Measurements from ENCODE around the gene SELENOT. TPM values are rescaled to one million over a fixed set of nuclear protein-coding genes. Genes with fewer than 3 reads are reported as not detected.

Gene SELENOT
- total and polyA plus RNA-seq, 7 donors, result 52.9 to 126 (median 80.4) TPM

GRCh38 chr3:150662410-150663200, 59.5 kb downstream of the SELENOT start:
- 65 to 72% methylated on average over 7 of the region's 7 CpGs for WGBS, 2 donors
- intact Hi-C loops (cut with DNase I), result no loop called here
- Histone ChIP-seq H3K27ac (no peak overlapping the region), H3K4me1 (no peaks in the 10 kb centered on the region), H3K9me3 (no peaks in the 10 kb centered on the region), H3K4me3 (no peak overlapping the region), H3K36me3 (no peaks in the 10 kb centered on the region), H3K27me3 (no peaks in the 10 kb centered on the region)
- TF ChIP-seq POLR2AphosphoS5 (IDR thresholded peaks at IDR 0.05), result no peak
- no peak for TF ChIP-seq CTCF (IDR thresholded peaks at IDR 0.05)
- DNase-seq, result no peak

GRCh38 chr3:150663461-150663860, 60.3 kb downstream of the SELENOT start:
- Histone ChIP-seq H3K9me3 (no peaks in the 10 kb centered on the region), H3K36me3 (no peaks in the 10 kb centered on the region), H3K4me1 (no peaks in the 10 kb centered on the region), H3K27ac (no peak overlapping the region), H3K4me3 (no peak overlapping the region), H3K27me3 (no peaks in the 10 kb centered on the region)
- WGBS, 2 donors, result 90 to 92% methylated on average over 8 of the region's 8 CpGs
- intact Hi-C loops (cut with DNase I), result no loop called here
- no peak for TF ChIP-seq EP300 (IDR thresholded peaks at IDR 0.05)
- TF ChIP-seq CTCF (IDR thresholded peaks at IDR 0.05), result no peak
- TF ChIP-seq POLR2AphosphoS5 (IDR thresholded peaks at IDR 0.05), result no peak
- no peak for TF ChIP-seq POLR2A (IDR thresholded peaks at IDR 0.05)
- DNase-seq, result no peak

GRCh38 chr3:150666167-150666566, 63.0 kb downstream of the SELENOT start:
- no peaks in the 10 kb centered on the region for H3K36me3 ChIP-seq
- H3K9me3 ChIP-seq, result no peaks in the 10 kb centered on the region
- TF ChIP-seq POLR2AphosphoS5 (IDR thresholded peaks at IDR 0.05), result no peak
- no peak for TF ChIP-seq EP300 (IDR thresholded peaks at IDR 0.05)
- no peak for TF ChIP-seq POLR2A (IDR thresholded peaks at IDR 0.05)
- no peak for TF ChIP-seq CTCF (IDR thresholded peaks at IDR 0.05)
- no peaks in the 10 kb centered on the region for H3K27me3 ChIP-seq
- intact Hi-C loops (cut with DNase I), result no loop called here
- no peak overlapping the region for H3K4me3 ChIP-seq
- 65 to 71% methylated on average over 5 of the region's 5 CpGs for WGBS, 2 donors
- no peak overlapping the region for H3K27ac ChIP-seq
- DNase-seq, result no peak
- no peaks in the 10 kb centered on the region for H3K4me1 ChIP-seq

- intact Hi-C loops (cut with DNase I), result no loop called here
- Histone ChIP-seq H3K36me3 (no peaks in the 10 kb centered on the region), H3K27ac (no peak overlapping the region), H3K27me3 (no peaks in the 10 kb centered on the region), H3K4me3 (no peak overlapping the region), H3K4me1 (no peaks in the 10 kb centered on the region), H3K9me3 (peaks cover 0 to 5% (median 2%) of the 10 kb centered on the region in 4 donors)
- 71 to 90% methylated on average over 3 of the region's 3 CpGs for WGBS, 2 donors
- no peak for TF ChIP-seq POLR2AphosphoS5 (IDR thresholded peaks at IDR 0.05)
- no peak for TF ChIP-seq CTCF (IDR thresholded peaks at IDR 0.05)
- TF ChIP-seq POLR2A (IDR thresholded peaks at IDR 0.05), result no peak
- TF ChIP-seq EP300 (IDR thresholded peaks at IDR 0.05), result no peak
- no peak for DNase-seq
Measured at GRCh38 chr3:150673966-150674365, 70.8 kb downstream of the SELENOT start.

GRCh38 chr3:150675587-150675986, 72.5 kb downstream of the SELENOT start:
- TF ChIP-seq EP300 (IDR thresholded peaks at IDR 0.05) (no peak), CTCF (IDR thresholded peaks at IDR 0.05) (no peak), POLR2AphosphoS5 (IDR thresholded peaks at IDR 0.05) (no peak), POLR2A (IDR thresholded peaks at IDR 0.05) (no peak)
- no peak for DNase-seq
- Histone ChIP-seq H3K36me3 (no peaks in the 10 kb centered on the region), H3K27ac (no peak overlapping the region), H3K4me3 (no peak overlapping the region), H3K4me1 (no peaks in the 10 kb centered on the region), H3K9me3 (peaks cover 0 to 5% (median 2%) of the 10 kb centered on the region in 4 donors), H3K27me3 (no peaks in the 10 kb centered on the region)
- intact Hi-C loops (cut with DNase I), result no loop called here

Measured in sigmoid colon (tissue), 7 donors.